HCT116 (cell line): ENCODE data around the gene UBE3B.

ENCODE experiments used
- CEBPB ChIP-seq: IDR thresholded peaks from 2 replicates; pipeline ENCODE4 v1.6.1; 2012; ENCODE audit warnings: low read depth
- EGR1 ChIP-seq: IDR thresholded peaks from 2 replicates; pipeline ENCODE4 v1.6.1; 2012; ENCODE audit warnings: low read depth
- POLR2AphosphoS5 ChIP-seq: IDR thresholded peaks from 2 replicates; pipeline ENCODE4 v1.6.1; 2011; ENCODE audit warnings: mild to moderate bottlenecking, low read depth, low read length, moderate library complexity
- SIN3A ChIP-seq: IDR thresholded peaks from 2 replicates; pipeline ENCODE4 v1.6.1; 2012; ENCODE audit warnings: low read depth
- ZFX ChIP-seq: fragments of 450-650 bp; IDR thresholded peaks from 2 replicates; pipeline ENCODE4 v1.6.1; 2017
- ZNF274 ChIP-seq: fragments of 200-500 bp; sonication (Bioruptor generic); IDR thresholded peaks from 2 replicates; pipeline ENCODE4 v1.6.1; 2014; ENCODE audit warnings: mild to moderate bottlenecking, low read depth, low read length, inconsistent platforms
- TF ChIP-seq, protein P1 (sequence below), 3 experiments: fragments of 200-600 bp in 1 of 3; sonication (generic) in 1 of 3; IDR thresholded peaks in 2 of 3; conservative IDR thresholded peaks in 1 of 3; 2 replicates each; pipeline ENCODE4 v1.5.1; 2012 to 2017; ENCODE audit warnings: low read depth in 2 of 3, low read length in 2 of 3, antibody characterized with exemption in 1 of 3, borderline replicate concordance in 1 of 3, control low read depth in 1 of 3, mild to moderate bottlenecking in 1 of 3, mixed read lengths in 1 of 3, mixed run types in 1 of 3, moderate library complexity in 1 of 3; ENCODE audit not compliant: insufficient read depth in 1 of 3

DNA sequence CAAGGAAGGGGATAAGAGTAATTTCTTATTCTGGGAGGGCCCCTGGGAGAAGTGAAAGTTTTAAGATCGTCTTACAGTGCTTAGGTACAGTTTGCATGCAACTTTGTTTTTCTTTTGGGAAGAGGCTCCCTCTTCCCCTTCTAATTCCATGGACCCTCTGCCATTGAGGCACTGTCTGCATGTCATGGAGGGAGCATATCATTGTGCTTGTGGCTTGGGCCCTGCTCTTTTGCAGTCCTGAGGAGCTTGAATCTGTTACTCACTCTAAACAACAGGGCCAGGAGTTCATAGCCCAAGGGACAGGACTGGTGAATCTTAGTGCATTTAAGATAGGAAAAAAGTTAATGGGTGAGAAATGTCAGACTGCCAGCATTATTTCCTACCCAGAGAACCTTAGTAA, 2.3 kb downstream of the UBE3B start:
- no peak for TF ChIP-seq CEBPB
- no peak for TF ChIP-seq POLR2AphosphoS5
- TF ChIP-seq ZNF274, result no peak
- TF ChIP-seq SIN3A, result no peak
- TF ChIP-seq, protein P1, sequence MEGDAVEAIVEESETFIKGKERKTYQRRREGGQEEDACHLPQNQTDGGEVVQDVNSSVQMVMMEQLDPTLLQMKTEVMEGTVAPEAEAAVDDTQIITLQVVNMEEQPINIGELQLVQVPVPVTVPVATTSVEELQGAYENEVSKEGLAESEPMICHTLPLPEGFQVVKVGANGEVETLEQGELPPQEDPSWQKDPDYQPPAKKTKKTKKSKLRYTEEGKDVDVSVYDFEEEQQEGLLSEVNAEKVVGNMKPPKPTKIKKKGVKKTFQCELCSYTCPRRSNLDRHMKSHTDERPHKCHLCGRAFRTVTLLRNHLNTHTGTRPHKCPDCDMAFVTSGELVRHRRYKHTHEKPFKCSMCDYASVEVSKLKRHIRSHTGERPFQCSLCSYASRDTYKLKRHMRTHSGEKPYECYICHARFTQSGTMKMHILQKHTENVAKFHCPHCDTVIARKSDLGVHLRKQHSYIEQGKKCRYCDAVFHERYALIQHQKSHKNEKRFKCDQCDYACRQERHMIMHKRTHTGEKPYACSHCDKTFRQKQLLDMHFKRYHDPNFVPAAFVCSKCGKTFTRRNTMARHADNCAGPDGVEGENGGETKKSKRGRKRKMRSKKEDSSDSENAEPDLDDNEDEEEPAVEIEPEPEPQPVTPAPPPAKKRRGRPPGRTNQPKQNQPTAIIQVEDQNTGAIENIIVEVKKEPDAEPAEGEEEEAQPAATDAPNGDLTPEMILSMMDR (IDR thresholded peaks at IDR 0.05 in 2 of 3, conservative IDR thresholded peaks at IDR 0.05 in 1 of 3; ENCODE audit: borderline replicate concordance in 1 of 3, insufficient read depth in 1 of 3, low read depth in 2 of 3, low read length in 2 of 3), result no peak
- no peak for TF ChIP-seq EGR1
- no peak for TF ChIP-seq ZFX
